ENCODE measurements around the gene GDAP1L1.
"Not testable (repeated sequence)": the region's sequence is repeated elsewhere in the genome, so short reads cannot be mapped to it uniquely, and the experiment has no call there.

The GDAP1L1 gene

GRCh38 chr20:44234566-44235317 is 12.4 kb upstream of the GDAP1L1 start:
- Histone ChIP-seq H2BK120ac (ENCODE audit: low read depth, low read length) (no peak overlapping the region), H2AK5ac (ENCODE audit: low read length, severe bottlenecking) (no peak overlapping the region)

GRCh38 chr20:44235702-44236101 is 11.4 kb upstream of the GDAP1L1 start:
- Histone ChIP-seq H2BK12ac (ENCODE audit: low read length in 2 of 2) (no peak overlapping the region), H2BK5ac (ENCODE audit: low read depth, low read length, poor library complexity, severe bottlenecking) (no peak overlapping the region), H3K9me3 (ENCODE audit: control insufficient read depth, low read length) (no peaks in the 10 kb centered on the region), H3K4me1 (ENCODE audit: control insufficient read depth, insufficient read depth, low read depth, low read length) (peaks cover 4% of the 10 kb centered on the region), H3K18ac (ENCODE audit: low read depth in 1 of 2, low read length in 2 of 2) (no peak overlapping the region), H3K27ac (ENCODE audit: low read length, poor library complexity, severe bottlenecking) (no peak overlapping the region), H3K27me3 (ENCODE audit: control insufficient read depth in 1 of 2, insufficient read depth in 1 of 2, low read length in 2 of 2) (peaks cover 3 to 6% of the 10 kb centered on the region in 2 experiments), H3K36me3 (ENCODE audit: control insufficient read depth in 1 of 2, insufficient read depth in 2 of 2, low read depth in 1 of 2, low read length in 2 of 2) (no peaks in the 10 kb centered on the region), H4K8ac (ENCODE audit: low read length) (no peak overlapping the region), H2BK120ac (ENCODE audit: low read depth, low read length) (no peak overlapping the region), H2BK15ac (ENCODE audit: low read depth, poor library complexity, severe bottlenecking) (no peak overlapping the region), H3K23ac (ENCODE audit: low read length in 2 of 2) (no peak overlapping the region), H3K9ac (ENCODE audit: low read length) (no peak overlapping the region), H3K79me1 (replicated peaks; ENCODE audit: low read length, poor library complexity, severe bottlenecking) (no peaks in the 10 kb centered on the region), H4K91ac (ENCODE audit: low read length) (no peak overlapping the region), H3K4ac (ENCODE audit: low read depth in 1 of 2, low read length in 2 of 2) (no peak overlapping the region), H3K14ac (ENCODE audit: low read length in 2 of 2) (no peak overlapping the region), H2AK5ac (ENCODE audit: low read length, severe bottlenecking) (no peak overlapping the region), H3K4me3 (ENCODE audit: insufficient read depth in 1 of 2, low read depth in 1 of 2, low read length in 2 of 2) (no peak overlapping the region), H2AFZ (ENCODE audit: low read depth, low read length) (no peak overlapping the region), H3K4me2 (ENCODE audit: low read length, poor library complexity, severe bottlenecking) (no peak overlapping the region)
- no peak for DNase-seq
- WGBS, result 88% methylated on average over 2 of the region's 2 CpGs

More at GRCh38 chr20:44234566-44235317, 12.4 kb upstream of the GDAP1L1 start:
- no peak overlapping the region for H2AFZ ChIP-seq (ENCODE audit: low read depth, low read length)
- H3K4me3 ChIP-seq (ENCODE audit: insufficient read depth in 1 of 2, low read depth in 1 of 2, low read length in 2 of 2), result no peak overlapping the region
- no peak overlapping the region for H3K23ac ChIP-seq (ENCODE audit: low read length in 2 of 2)
- H3K4ac ChIP-seq (ENCODE audit: low read depth in 1 of 2, low read length in 2 of 2), result no peak overlapping the region
- no peak overlapping the region for H2BK12ac ChIP-seq (ENCODE audit: low read length in 2 of 2)
- H3K27me3 ChIP-seq (ENCODE audit: control insufficient read depth in 1 of 2, insufficient read depth in 1 of 2, low read length in 2 of 2), result peaks cover 0 to 6% of the 10 kb centered on the region in 2 experiments
- no peak overlapping the region for H3K4me2 ChIP-seq (ENCODE audit: low read length, poor library complexity, severe bottlenecking)
- H3K9me3 ChIP-seq (ENCODE audit: control insufficient read depth, low read length), result no peaks in the 10 kb centered on the region
- no peak overlapping the region for H3K14ac ChIP-seq (ENCODE audit: low read length in 2 of 2)
- no peak overlapping the region for H4K91ac ChIP-seq (ENCODE audit: low read length)
- DNase-seq, result no peak
- no peak overlapping the region for H2BK15ac ChIP-seq (ENCODE audit: low read depth, poor library complexity, severe bottlenecking)
- H3K79me1 ChIP-seq (replicated peaks; ENCODE audit: low read length, poor library complexity, severe bottlenecking), result no peaks in the 10 kb centered on the region
- H3K4me1 ChIP-seq (ENCODE audit: control insufficient read depth, insufficient read depth, low read depth, low read length), result peaks cover 4% of the 10 kb centered on the region
- H4K8ac ChIP-seq (ENCODE audit: low read length), result no peak overlapping the region
- no peak overlapping the region for H2BK5ac ChIP-seq (ENCODE audit: low read depth, low read length, poor library complexity, severe bottlenecking)
- H3K9ac ChIP-seq (ENCODE audit: low read length), result no peak overlapping the region
- no peak overlapping the region for H3K27ac ChIP-seq (ENCODE audit: low read length, poor library complexity, severe bottlenecking)
- H3K36me3 ChIP-seq (ENCODE audit: control insufficient read depth in 1 of 2, insufficient read depth in 2 of 2, low read depth in 1 of 2, low read length in 2 of 2), result no peaks in the 10 kb centered on the region
- WGBS, result 90% methylated on average over 14 of the region's 14 CpGs
- H3K18ac ChIP-seq (ENCODE audit: low read depth in 1 of 2, low read length in 2 of 2), result no peak overlapping the region

- not testable (repeated sequence) for H3K9ac ChIP-seq (ENCODE audit: low read length); H3K4me2 ChIP-seq (ENCODE audit: low read length, poor library complexity, severe bottlenecking); H3K27ac ChIP-seq (ENCODE audit: low read length, poor library complexity, severe bottlenecking); H3K4me1 ChIP-seq (ENCODE audit: control insufficient read depth, insufficient read depth, low read depth, low read length); H4K8ac ChIP-seq (ENCODE audit: low read length); H4K91ac ChIP-seq (ENCODE audit: low read length); H3K36me3 ChIP-seq (ENCODE audit: control insufficient read depth in 1 of 2, insufficient read depth in 2 of 2, low read depth in 1 of 2, low read length in 2 of 2); H2AK5ac ChIP-seq (ENCODE audit: low read length, severe bottlenecking); DNase-seq; H3K23ac ChIP-seq (ENCODE audit: low read length in 2 of 2); H2AFZ ChIP-seq (ENCODE audit: low read depth, low read length); H2BK12ac ChIP-seq (ENCODE audit: low read length in 2 of 2); H3K79me1 ChIP-seq (replicated peaks; ENCODE audit: low read length, poor library complexity, severe bottlenecking); H3K18ac ChIP-seq (ENCODE audit: low read depth in 1 of 2, low read length in 2 of 2); H3K27me3 ChIP-seq (ENCODE audit: control insufficient read depth in 1 of 2, insufficient read depth in 1 of 2, low read length in 2 of 2); H3K4ac ChIP-seq (ENCODE audit: low read depth in 1 of 2, low read length in 2 of 2); H3K4me3 ChIP-seq (ENCODE audit: insufficient read depth in 1 of 2, low read depth in 1 of 2, low read length in 2 of 2); H2BK120ac ChIP-seq (ENCODE audit: low read depth, low read length); H2BK15ac ChIP-seq (ENCODE audit: low read depth, poor library complexity, severe bottlenecking); H2BK5ac ChIP-seq (ENCODE audit: low read depth, low read length, poor library complexity, severe bottlenecking); H3K14ac ChIP-seq (ENCODE audit: low read length in 2 of 2); H3K9me3 ChIP-seq (ENCODE audit: control insufficient read depth, low read length)
- WGBS, result 21% methylated on average over 2 of the region's 2 CpGs
Observed at GRCh38 chr20:44236840-44237239, 10.3 kb upstream of the GDAP1L1 start.

GRCh38 chr20:44241796-44242195 is 5.3 kb upstream of the GDAP1L1 start:
- Histone ChIP-seq H2BK15ac (ENCODE audit: low read depth, poor library complexity, severe bottlenecking) (no peak overlapping the region), H3K9ac (ENCODE audit: low read length) (no peak overlapping the region), H2BK120ac (ENCODE audit: low read depth, low read length) (no peak overlapping the region), H3K14ac (ENCODE audit: low read length in 2 of 2) (no peak overlapping the region), H3K27me3 (ENCODE audit: control insufficient read depth in 1 of 2, insufficient read depth in 1 of 2, low read length in 2 of 2) (peaks cover 22 to 40% of the 10 kb centered on the region in 2 experiments), H2BK12ac (ENCODE audit: low read length in 2 of 2) (no peak overlapping the region), H3K4me2 (ENCODE audit: low read length, poor library complexity, severe bottlenecking) (no peak overlapping the region), H3K4me3 (ENCODE audit: insufficient read depth in 1 of 2, low read depth in 1 of 2, low read length in 2 of 2) (no peak overlapping the region), H3K18ac (ENCODE audit: low read depth in 1 of 2, low read length in 2 of 2) (no peak overlapping the region), H3K4me1 (ENCODE audit: control insufficient read depth, insufficient read depth, low read depth, low read length) (no peaks in the 10 kb centered on the region), H3K27ac (ENCODE audit: low read length, poor library complexity, severe bottlenecking) (no peak overlapping the region), H3K4ac (ENCODE audit: low read depth in 1 of 2, low read length in 2 of 2) (no peak overlapping the region), H3K9me3 (ENCODE audit: control insufficient read depth, low read length) (no peaks in the 10 kb centered on the region), H2AK5ac (ENCODE audit: low read length, severe bottlenecking) (no peak overlapping the region), H3K79me1 (replicated peaks; ENCODE audit: low read length, poor library complexity, severe bottlenecking) (no peaks in the 10 kb centered on the region), H2BK5ac (ENCODE audit: low read depth, low read length, poor library complexity, severe bottlenecking) (no peak overlapping the region), H3K36me3 (ENCODE audit: control insufficient read depth in 1 of 2, insufficient read depth in 2 of 2, low read depth in 1 of 2, low read length in 2 of 2) (no peaks in the 10 kb centered on the region), H4K91ac (ENCODE audit: low read length) (no peak overlapping the region), H3K23ac (ENCODE audit: low read length in 2 of 2) (no peak overlapping the region), H2AFZ (ENCODE audit: low read depth, low read length) (no peak overlapping the region), H4K8ac (ENCODE audit: low read length) (no peak overlapping the region)
- no peak for DNase-seq
- 93% methylated on average over 2 of the region's 2 CpGs for WGBS
